T-helper 1 cell treated with Interleukin-12 subunit alpha and Interleukin-12 subunit beta and Interleukin-4 antibody, amounts not matched to agents 30 ng/mL and 1 ng/mL, for 36 hours (primary cell): ENCODE measurements around the gene FMN1. TPM values are rescaled to one million over a fixed set of nuclear protein-coding genes. Genes with fewer than 3 reads are reported as not detected.

Experiments
- intact Hi-C: fragments of 100-400 bp; cut with micrococcal nuclease; formaldehyde crosslinking; loops from one replicate; pipeline ENCODE4 v1.15.1; 2024
- total RNA-seq: library from RNA; stranded (reverse); gene quantifications from 2 replicates; pipeline ENCODE4 v1.2.3, GENCODE V29; 2022

The FMN1 gene
- total RNA-seq, 1 donor from 2014 or later: 0.05 TPM

DNA sequence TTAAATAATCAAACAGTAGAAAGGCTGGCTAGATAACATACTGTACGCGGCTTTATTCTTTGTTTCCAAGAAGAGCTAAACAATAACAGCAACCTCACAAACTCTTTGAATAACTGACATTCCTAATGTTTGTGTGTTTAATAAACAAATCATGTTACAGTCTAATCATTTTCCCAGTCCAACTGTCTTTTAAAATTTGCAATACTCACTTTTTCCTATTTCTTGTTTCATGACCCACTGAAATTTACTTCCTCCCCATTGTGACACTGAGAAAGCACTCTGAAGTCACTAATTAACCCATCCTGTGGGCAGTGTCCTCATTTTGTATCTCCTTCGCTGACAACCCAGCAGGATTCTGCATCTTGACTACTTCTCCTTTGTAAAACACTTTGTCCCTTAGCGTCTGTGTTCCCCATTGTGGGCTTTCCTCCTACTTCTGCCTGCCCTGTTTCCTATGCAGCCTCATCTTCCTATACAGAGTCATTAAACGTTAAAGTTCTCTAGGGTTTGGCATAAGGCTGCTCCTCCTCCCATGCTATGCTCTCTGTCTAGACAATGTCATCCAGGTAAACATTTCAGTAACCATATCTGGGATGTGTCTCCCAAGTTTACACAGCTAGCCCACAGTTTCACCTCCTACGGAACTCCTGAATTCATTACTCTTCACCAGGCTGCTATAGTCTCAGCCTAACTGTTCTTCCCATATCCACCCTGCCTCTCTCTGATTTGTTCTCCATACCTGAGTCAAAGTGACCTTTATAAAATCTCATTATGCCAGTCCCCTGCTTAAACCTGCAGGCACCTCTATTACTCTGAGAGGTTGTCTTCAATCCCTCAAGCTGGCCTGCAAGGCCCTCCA lies 327.8 kb downstream of the FMN1 start:
- intact Hi-C loops: no loop called here

- intact Hi-C loops: no loop called here
Observed at GRCh38 chr15:32864841-32865240, 329.7 kb downstream of the FMN1 start.

GRCh38 chr15:32864051-32864450 lies 330.5 kb downstream of the FMN1 start:
- intact Hi-C loops: no loop called here

DNA sequence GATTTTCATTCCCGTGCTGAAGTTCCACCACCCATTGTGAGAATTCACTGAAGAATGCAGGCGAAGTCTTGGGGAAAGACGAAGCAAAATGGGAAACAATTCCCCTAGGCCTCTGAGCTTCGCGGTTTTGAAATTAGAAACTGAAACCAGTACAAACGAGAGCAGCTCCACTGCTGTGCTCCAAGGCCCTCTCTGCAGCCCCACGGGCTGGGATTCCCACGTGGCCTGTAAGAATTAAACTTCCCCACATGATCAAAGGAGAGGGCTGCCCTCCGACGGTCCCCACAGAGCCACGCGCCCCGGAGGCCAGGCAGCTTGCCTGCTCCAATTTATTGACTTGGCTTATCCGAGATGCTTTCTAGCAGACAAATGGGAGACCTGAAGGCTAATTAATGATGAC lies 332.8 kb downstream of the FMN1 start:
- intact Hi-C loops: no loop called here

DNA sequence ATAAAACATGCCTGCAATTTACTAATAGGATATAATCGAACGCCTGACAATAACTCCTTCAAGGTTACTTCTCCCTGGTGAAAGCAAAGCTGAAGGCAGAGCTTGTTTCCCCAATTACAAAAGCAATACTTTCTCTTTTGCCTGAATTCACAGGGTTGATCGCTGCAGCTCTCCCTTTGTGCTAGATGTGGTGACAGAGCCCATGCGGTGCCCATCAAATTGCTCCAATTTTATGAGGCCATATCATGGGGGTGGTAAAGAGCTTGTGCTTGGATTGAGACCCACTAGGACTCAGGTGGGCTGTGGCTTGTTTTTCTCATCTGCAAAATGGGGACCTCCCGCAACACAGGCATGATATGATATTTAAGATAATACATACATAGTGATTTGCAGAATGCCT lies 333.3 kb downstream of the FMN1 start:
- intact Hi-C loops: no loop called here

GRCh38 chr15:32859996-32860395 lies 334.5 kb downstream of the FMN1 start:
- intact Hi-C loops: no loop called here

- intact Hi-C loops: no loop called here
Observed at GRCh38 chr15:32859251-32859650, 335.3 kb downstream of the FMN1 start.

GRCh38 chr15:32857732-32858131 lies 336.8 kb downstream of the FMN1 start:
- intact Hi-C loops: no loop called here

DNA sequence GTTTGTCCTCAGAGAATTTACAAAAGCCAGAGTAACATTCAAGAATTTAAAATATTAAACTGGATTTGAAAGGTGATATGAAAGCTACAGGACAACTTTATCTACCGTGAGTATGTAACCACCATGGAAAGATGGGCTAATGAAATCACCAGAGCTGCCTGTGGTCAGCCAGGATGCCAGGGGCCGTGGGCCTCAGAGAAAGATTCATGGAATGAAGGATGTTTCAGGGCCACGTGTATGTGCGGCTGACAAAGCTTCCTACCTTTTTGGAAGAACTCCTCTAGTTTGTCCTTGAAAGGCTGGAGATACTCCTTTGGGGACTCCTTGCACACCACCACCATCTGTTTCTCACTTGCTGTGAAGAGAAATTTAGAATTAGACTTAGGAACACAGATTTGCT lies 337.8 kb downstream of the FMN1 start:
- intact Hi-C loops: no loop called here

GRCh38 chr15:32855942-32856341 lies 338.6 kb downstream of the FMN1 start:
- intact Hi-C loops: no loop called here

DNA sequence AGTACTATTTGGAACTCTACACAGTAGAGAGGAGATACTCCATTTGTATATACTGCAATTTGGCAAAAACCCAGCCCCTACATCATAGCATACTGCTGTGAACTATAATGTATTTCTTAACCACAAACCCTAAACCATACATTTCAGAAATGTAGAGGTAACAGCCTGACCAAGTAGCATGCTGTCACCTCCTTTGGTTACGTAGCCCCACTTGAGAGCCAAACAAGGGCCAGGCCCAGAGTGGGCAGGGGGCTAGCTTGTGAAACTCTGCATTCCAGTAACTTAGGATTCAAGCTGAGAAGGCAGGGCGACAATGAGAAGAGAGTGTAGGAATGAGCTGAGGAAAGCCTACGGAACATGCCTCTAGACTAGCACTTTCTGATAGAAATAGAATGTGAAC lies 340.9 kb downstream of the FMN1 start:
- intact Hi-C loops: no loop called here

DNA sequence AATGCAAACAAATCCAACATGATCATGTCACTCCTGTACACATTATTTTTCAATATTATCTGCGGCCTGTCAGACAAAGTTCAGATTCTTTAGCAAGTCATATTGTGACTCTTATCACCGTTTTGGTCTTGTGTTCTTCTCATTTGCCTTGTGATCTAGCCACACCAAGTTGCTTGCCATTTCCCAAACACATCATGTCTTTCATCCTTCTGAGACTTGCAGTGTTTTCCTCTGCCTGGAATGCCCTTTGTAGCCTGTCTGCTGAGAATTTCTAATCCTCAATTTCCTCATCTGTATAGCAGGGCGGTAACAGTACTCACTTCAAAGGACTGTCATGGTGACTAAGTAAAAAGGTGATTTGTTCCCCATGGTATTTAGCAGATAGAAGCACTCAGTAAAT lies 341.7 kb downstream of the FMN1 start:
- intact Hi-C loops: no loop called here

DNA sequence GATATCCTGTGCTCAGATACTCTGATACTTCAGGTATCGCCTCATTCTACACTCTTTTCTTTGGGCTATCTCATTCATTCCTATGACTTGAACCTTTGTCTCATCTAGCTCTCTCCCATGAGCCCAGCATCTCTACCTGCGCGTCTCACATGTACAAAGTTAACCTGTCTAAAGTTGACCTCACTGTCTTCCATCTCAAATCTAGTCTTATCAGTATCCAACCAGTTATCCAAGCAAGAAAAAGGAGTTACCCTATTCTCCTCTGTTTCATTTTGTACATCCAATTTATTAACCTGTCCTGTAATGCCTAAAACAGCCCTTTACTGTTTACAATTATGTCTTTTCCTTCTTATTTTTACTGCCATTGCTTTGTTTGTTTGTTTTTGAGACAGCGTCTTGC lies 342.5 kb downstream of the FMN1 start:
- intact Hi-C loops: no loop called here

- intact Hi-C loops: no loop called here
Observed at GRCh38 chr15:32851572-32851971, 342.9 kb downstream of the FMN1 start.

- intact Hi-C loops: loop anchor here (10.0 kb wide), 1 partner anchor 145 kb away; no protein-coding TSS in a partner anchor
Observed at GRCh38 chr15:32849769-32850668, 344.5 kb downstream of the FMN1 start.

DNA sequence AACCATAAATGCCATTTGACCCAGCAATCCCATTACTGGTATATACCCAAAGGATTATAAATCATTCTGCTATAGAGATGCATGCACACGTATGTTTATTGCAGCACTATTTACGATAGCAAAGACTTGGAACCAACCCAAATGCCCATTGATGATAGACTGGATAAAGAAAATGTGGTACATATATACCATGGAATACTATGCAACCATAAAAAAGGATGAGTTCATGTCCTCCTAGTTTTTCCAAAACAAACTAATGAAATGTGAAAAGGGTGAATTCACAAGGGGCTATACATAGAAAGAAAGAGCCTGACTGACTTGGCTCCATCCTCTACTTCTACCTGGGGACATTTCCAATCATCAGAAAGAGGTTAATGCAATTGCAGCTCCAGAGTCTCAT lies 347.8 kb downstream of the FMN1 start:
- intact Hi-C loops: loop anchor here (10.0 kb wide), 1 partner anchor 148 kb away; no protein-coding TSS in a partner anchor

DNA sequence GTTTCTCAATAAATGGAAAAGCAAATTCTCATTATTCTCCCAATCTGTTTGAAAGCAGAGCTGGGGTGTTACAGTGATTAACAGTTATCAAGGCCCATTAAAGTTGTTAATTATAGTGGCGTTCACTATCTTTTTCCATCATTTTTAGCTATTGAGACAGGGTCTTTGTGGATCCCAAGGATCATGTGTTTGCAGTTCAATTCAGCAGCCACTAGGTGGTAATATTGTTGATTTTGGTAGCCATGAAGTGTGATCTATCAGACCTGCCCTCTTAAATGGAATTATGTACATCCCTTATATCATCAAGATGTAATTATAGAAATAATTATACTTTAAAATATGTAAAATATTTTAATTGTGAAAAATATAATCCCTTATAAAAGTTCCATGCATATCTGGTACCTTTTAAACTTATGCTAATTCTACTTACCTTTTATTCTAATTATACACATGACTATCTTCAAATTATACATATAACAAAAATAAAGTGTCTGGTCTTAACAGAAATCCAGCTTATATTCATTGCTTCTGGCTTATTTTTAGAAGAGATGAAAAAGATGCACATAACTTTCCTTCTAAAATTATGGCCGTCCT lies 350.3 kb downstream of the FMN1 start:
- intact Hi-C loops: loop anchor here (10.0 kb wide), 1 partner anchor 151 kb away; no protein-coding TSS in a partner anchor

DNA sequence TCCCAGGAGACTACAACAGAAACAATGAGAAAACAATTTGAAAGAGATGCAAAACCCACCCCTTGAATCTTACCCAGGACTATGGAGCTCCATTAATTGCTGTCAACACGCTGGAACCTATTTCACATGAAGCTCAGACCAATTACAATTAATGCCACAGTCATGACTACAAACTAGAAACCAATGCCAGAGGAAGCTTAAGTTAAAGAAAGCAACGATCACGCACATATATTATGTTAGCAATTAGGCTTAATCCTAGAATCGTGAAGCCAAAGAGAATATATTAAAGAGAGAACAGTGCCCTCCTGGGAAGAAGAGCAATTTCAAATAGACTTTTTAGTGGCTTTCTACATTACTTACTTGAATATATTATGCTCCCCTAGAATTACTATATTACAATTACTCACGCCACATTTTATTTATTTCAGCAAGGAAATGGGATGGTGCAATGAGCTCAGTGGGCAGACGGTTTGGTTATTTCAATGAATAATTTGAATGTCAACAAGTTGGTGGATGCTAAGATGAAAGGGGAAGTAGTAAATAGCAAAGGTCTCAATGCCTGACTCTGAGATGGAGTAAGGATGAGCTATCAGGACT lies 351.2 kb downstream of the FMN1 start:
- intact Hi-C loops: loop anchor here (10.0 kb wide), 1 partner anchor 151 kb away; no protein-coding TSS in a partner anchor

- intact Hi-C loops: loop anchor here (10.0 kb wide), 1 partner anchor 153 kb away; no protein-coding TSS in a partner anchor
Observed at GRCh38 chr15:32842081-32842480, 352.4 kb downstream of the FMN1 start.

DNA sequence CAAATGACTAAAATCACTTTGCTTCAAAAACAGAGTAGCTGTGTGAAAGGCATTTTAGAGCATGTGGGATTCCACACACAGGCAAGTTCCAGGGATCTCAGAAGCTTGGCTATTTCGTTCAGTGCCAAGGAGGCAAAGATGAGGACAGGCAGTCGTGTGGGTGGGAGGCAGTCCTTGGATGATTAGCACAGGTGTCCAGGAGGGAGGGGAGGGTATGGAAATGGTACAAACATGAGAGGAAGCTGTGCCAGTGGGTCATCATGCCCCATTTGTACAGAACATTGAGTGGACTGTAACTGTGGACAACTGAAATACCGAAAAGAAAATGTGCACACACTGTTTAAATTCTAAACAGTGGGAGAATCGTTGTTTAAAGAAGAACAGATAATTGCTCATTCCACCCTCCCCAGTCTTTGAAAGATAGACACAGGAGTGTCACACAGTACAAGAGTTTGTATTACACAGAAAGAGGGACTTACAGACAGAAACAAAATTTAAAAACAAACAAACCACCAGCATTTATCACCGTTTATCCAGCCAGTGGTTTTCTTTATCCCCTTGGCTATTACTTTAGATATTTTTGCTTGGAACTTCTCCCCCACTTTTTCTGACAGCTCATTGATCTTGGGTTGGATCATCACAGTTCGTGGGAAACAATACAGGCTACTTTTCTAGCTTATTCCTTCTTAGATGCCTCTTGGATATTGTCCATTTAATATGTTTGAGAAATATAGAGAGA lies 353.8 kb downstream of the FMN1 start:
- intact Hi-C loops: loop anchor here (10.0 kb wide), 1 partner anchor 154 kb away; no protein-coding TSS in a partner anchor
